ENCODE measurements around the gene SH3RF3.

DNA sequence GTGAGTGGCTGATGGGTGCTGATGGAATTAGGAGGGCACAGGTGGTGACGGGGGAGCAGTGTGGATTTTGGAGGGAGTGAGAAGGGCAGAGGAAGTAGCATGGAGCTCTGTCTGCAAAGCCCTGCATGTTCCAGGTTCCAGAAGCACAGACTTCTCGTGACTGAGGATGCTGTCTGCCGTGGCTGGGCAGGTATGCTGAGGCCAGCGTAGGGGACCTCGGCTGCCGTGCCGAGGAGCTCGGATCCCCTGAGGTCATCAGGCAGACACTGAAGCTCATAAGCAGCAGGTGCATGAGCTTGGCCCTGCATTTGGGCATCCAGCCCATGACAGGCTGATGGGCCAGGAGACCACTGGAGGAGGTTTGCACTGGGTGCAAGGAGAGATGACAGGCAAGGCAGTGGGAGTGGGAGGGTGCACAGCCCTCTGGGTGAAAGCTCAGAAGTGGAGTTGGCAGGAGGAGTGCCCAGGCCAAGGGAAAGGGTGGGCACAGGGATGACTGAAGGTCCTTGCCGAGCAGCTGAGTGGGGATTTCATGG is 215.3 kb downstream of the SH3RF3 start:
- TF ChIP-seq EZH2 (IDR thresholded peaks at IDR 0.05; ENCODE audit: low read length, missing control alignments): no peak
- TF ChIP-seq, protein P1, sequence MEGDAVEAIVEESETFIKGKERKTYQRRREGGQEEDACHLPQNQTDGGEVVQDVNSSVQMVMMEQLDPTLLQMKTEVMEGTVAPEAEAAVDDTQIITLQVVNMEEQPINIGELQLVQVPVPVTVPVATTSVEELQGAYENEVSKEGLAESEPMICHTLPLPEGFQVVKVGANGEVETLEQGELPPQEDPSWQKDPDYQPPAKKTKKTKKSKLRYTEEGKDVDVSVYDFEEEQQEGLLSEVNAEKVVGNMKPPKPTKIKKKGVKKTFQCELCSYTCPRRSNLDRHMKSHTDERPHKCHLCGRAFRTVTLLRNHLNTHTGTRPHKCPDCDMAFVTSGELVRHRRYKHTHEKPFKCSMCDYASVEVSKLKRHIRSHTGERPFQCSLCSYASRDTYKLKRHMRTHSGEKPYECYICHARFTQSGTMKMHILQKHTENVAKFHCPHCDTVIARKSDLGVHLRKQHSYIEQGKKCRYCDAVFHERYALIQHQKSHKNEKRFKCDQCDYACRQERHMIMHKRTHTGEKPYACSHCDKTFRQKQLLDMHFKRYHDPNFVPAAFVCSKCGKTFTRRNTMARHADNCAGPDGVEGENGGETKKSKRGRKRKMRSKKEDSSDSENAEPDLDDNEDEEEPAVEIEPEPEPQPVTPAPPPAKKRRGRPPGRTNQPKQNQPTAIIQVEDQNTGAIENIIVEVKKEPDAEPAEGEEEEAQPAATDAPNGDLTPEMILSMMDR (conservative IDR thresholded peaks at IDR 0.05 in 1 of 2, IDR thresholded peaks at IDR 0.05 in 1 of 2; ENCODE audit: low read depth in 1 of 2, low read length in 2 of 2): no peak

All from fibroblast of lung (primary cell).